H9 (cell line): ENCODE measurements around the gene ACTL8. TPM values are rescaled to one million over a fixed set of nuclear protein-coding genes. Genes with fewer than 3 reads are reported as not detected.

Experiments used
- DNase-seq: peaks from one replicate; pipeline ENCODE4 v3.0.0-alpha.2; 2017
- H2AFZ ChIP-seq: one replicate; pipeline ENCODE4 v1.6.1; 2013; ENCODE audit warnings: mild to moderate bottlenecking, low read length, control low read depth, moderate library complexity
- H2AK5ac ChIP-seq: 2 replicates; pipeline ENCODE4 v1.6.1; 2013; ENCODE audit warnings: low read length, control low read depth, mixed read lengths; ENCODE audit not compliant: insufficient read length
- H2BK120ac ChIP-seq: one replicate; pipeline ENCODE4 v1.6.1; 2013; ENCODE audit warnings: low read depth, mild to moderate bottlenecking, low read length, control low read depth, inconsistent platforms; ENCODE audit not compliant: poor library complexity, severe bottlenecking
- H2BK12ac ChIP-seq: 2 replicates; pipeline ENCODE4 v1.6.1; 2013; ENCODE audit warnings: low read length, control low read depth, mixed read lengths, low read depth; ENCODE audit not compliant: insufficient read length
- H2BK15ac ChIP-seq: 2 replicates; pipeline ENCODE4 v1.6.1; 2013; ENCODE audit warnings: low read depth, low read length, control low read depth
- H2BK20ac ChIP-seq: one replicate; pipeline ENCODE4 v1.6.1; 2013; ENCODE audit warnings: low read depth, mild to moderate bottlenecking, low read length, control low read depth, inconsistent platforms; ENCODE audit not compliant: poor library complexity, severe bottlenecking
- H2BK5ac ChIP-seq: 2 replicates; pipeline ENCODE4 v1.6.1; 2013; ENCODE audit warnings: low read length, control low read depth, mixed read lengths; ENCODE audit not compliant: insufficient read length
- H3K14ac ChIP-seq: 2 replicates; pipeline ENCODE4 v1.6.1; 2013; ENCODE audit warnings: low read length, control low read depth; ENCODE audit not compliant: insufficient read depth
- H3K18ac ChIP-seq: 2 replicates; pipeline ENCODE4 v1.6.1; 2013; ENCODE audit warnings: low read depth, mild to moderate bottlenecking, mixed read lengths, low read length, control low read depth; ENCODE audit not compliant: insufficient read length
- H3K23ac ChIP-seq: 2 replicates; pipeline ENCODE4 v1.6.1; 2013; ENCODE audit warnings: low read length, control low read depth, mixed read lengths, low read depth; ENCODE audit not compliant: insufficient read length
- H3K23me2 ChIP-seq: 2 replicates; pipeline ENCODE4 v1.6.1; 2013; ENCODE audit warnings: low read depth, mild to moderate bottlenecking, mixed read lengths, low read length, control low read depth; ENCODE audit not compliant: insufficient read length, poor library complexity, severe bottlenecking
- H3K27ac ChIP-seq: 2 replicates; pipeline ENCODE4 v1.5.1; 2013; ENCODE audit warnings: low read length, control low read depth, mixed read lengths, low read depth; ENCODE audit not compliant: insufficient read length
- H3K27me3 ChIP-seq: 2 replicates; pipeline ENCODE4 v1.6.1; 2013; ENCODE audit warnings: low read length, control low read depth, inconsistent platforms; ENCODE audit not compliant: insufficient read depth
- H3K4ac ChIP-seq: 2 replicates; pipeline ENCODE4 v1.6.1; 2013; ENCODE audit warnings: low read depth, mild to moderate bottlenecking, control low read depth, inconsistent platforms, low read length, moderate library complexity
- H3K4me1 ChIP-seq: 2 replicates; pipeline ENCODE4 v1.6.1; 2013; ENCODE audit warnings: low read length, control low read depth, inconsistent platforms; ENCODE audit not compliant: insufficient read depth
- H3K4me2 ChIP-seq: 2 replicates; pipeline ENCODE4 v1.6.1; 2013; ENCODE audit warnings: low read length, control low read depth, mixed read lengths; ENCODE audit not compliant: insufficient read length, insufficient read depth
- H3K56ac ChIP-seq: 2 replicates; pipeline ENCODE4 v1.6.1; 2013; ENCODE audit warnings: low read depth, mild to moderate bottlenecking, mixed read lengths, low read length, control low read depth; ENCODE audit not compliant: insufficient read length
- H3K79me1 ChIP-seq: 2 replicates; pipeline ENCODE4 v1.6.1; 2013; ENCODE audit warnings: low read depth, mild to moderate bottlenecking, moderate library complexity, low read length, control low read depth, inconsistent platforms; ENCODE audit not compliant: insufficient read depth, poor library complexity, severe bottlenecking
- H3K79me2 ChIP-seq: 2 replicates; pipeline ENCODE4 v1.6.1; 2013; ENCODE audit warnings: low read length, control low read depth, inconsistent platforms; ENCODE audit not compliant: insufficient read depth
- H3K9ac ChIP-seq: 2 replicates; pipeline ENCODE4 v1.6.1; 2013; ENCODE audit warnings: low read length, control low read depth, mixed read lengths; ENCODE audit not compliant: insufficient read length; ENCODE audit errors: extremely low read depth
- H3K9me3 ChIP-seq: one replicate; pipeline ENCODE4 v1.6.1; 2013; ENCODE audit warnings: low read depth, low read length, inconsistent platforms; ENCODE audit not compliant: control insufficient read depth
- H3T11ph ChIP-seq: one replicate; pipeline ENCODE4 v1.6.1; 2013; ENCODE audit warnings: mild to moderate bottlenecking, low read length, control low read depth, inconsistent platforms
- H4K20me1 ChIP-seq: one replicate; pipeline ENCODE4 v1.6.1; 2013; ENCODE audit not compliant: control insufficient read depth, insufficient read length, insufficient read depth
- H4K5ac ChIP-seq: 2 replicates; pipeline ENCODE4 v1.6.1; 2013; ENCODE audit warnings: low read depth, mild to moderate bottlenecking, mixed read lengths, low read length, control low read depth; ENCODE audit not compliant: insufficient read length
- H4K8ac ChIP-seq: replicated peaks from 2 replicates; pipeline ENCODE4 v1.6.1; 2013; ENCODE audit warnings: low read length, control low read depth, mixed read lengths, low read depth; ENCODE audit not compliant: insufficient read length
- H4K91ac ChIP-seq: 2 replicates; pipeline ENCODE4 v1.6.1; 2013; ENCODE audit warnings: low read depth, mild to moderate bottlenecking, moderate library complexity, mixed read lengths, low read length, control low read depth; ENCODE audit not compliant: insufficient read length
- H3K27ac Mint-ChIP-seq, 3 experiments: 2 replicates in 2 of 3; 3 replicates in 1 of 3; pipeline ENCODE4 v1.8.0; 2020 to 2021; ENCODE audit warnings: mixed read lengths in 3 of 3, mild to moderate bottlenecking in 1 of 3, moderate library complexity in 1 of 3
- H3K27me3 Mint-ChIP-seq: 2 replicates; pipeline ENCODE4 v1.8.0; 2021; ENCODE audit warnings: low read depth, mild to moderate bottlenecking, moderate library complexity, mixed read lengths
- H3K36me3 Mint-ChIP-seq, 3 experiments: 2 replicates in 2 of 3; 3 replicates in 1 of 3; pipeline ENCODE4 v1.8.0; 2020 to 2021; ENCODE audit warnings: low read depth in 3 of 3, mixed read lengths in 3 of 3; ENCODE audit not compliant: insufficient read depth in 1 of 3
- H3K4me1 Mint-ChIP-seq, 2 experiments: 2 replicates each; pipeline ENCODE4 v1.8.0; 2020; ENCODE audit warnings: mixed read lengths in 2 of 2
- H3K4me3 Mint-ChIP-seq, 2 experiments: 2 replicates in 1 of 2; 3 replicates in 1 of 2; pipeline ENCODE4 v1.8.0; 2020 to 2021; ENCODE audit warnings: mild to moderate bottlenecking in 2 of 2, mixed read lengths in 2 of 2, moderate library complexity in 1 of 2
- H3K9me3 Mint-ChIP-seq, 2 experiments: 2 replicates in 1 of 2; 3 replicates in 1 of 2; pipeline ENCODE4 v1.8.0; 2020; ENCODE audit warnings: mild to moderate bottlenecking in 2 of 2, mixed read lengths in 2 of 2, moderate library complexity in 1 of 2
- WGBS: extraction: QIAGEN DNeasy Blood & Tissue Kit; methylation state at CpG from one replicate; pipeline ENCODE4 v1.1.7; 2013; ENCODE audit warnings: missing lambda C conversion rate, low lambda C conversion rate, mixed read lengths; ENCODE audit not compliant: insufficient read length; ENCODE audit errors: extremely low coverage; 5-methylcytosine and 5-hydroxymethylcytosine counted together
- total RNA-seq: library from RNA; stranded (reverse); gene quantifications from 2 replicates; pipeline ENCODE4 v1.2.1, GENCODE V29; 2021
- TF ChIP-seq, protein P1 (sequence below): fragments of 200-600 bp; sonication (generic); conservative IDR thresholded peaks from 3 replicates; pipeline ENCODE4 v1.8.0; 2021; ENCODE audit warnings: antibody characterized with exemption, mild to moderate bottlenecking

ACTL8 gene
- total RNA-seq, 1 experiment from 2014 or later: not detected

DNA sequence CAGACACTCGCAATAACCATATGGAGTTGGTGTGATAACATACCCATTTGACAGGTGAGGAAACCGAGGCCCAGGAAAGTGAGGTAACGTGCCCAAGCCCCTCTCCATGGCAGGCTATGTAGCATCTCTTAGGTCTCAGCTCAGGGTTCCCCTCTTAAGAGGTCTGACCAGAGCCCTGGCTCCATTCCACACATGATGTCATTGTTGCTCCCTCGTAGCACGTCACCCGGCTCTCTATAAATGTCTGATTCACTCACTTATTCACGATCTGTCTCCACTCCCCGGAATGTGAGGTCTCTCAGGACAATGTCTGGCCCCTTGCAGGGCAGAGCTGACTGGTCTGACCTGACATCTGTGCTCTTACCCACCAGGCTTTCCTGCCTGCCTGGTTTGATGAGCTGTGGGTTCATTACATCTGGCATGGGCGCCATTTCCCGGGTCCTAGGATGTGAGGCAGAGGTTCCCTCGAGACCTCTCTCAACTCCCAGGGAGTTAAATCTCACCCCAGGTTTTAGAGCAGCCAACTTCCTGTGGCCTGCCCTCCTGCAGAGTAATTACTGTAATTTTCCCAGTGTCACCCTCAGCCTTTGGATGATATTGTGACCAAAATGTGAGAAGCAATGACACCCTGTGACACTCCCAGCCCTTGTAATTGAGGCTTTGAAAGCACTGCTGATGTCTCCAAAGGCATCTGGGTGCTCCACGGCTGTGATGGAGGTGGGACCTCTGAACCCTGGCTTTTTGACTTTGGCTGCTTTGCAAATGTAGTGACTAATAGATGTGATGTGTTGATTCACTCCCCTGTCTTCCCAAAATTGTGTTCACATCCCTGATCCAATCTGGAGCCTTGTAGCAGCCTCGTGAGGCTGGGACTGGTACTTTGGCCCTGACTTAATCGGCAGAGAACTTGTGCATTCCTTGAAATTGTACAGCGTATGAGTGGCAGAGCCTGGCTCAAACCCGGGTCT is 10.6 kb downstream of the ACTL8 start:
- H3K4me1 ChIP-seq: no peaks in the 10 kb centered on the region
- no peak overlapping the region for H4K5ac ChIP-seq
- Mint-ChIP-seq H3K9me3 (peaks cover 0 to 2% of the 10 kb centered on the region in 2 experiments; a peak in 3 of 5 replicates), H3K4me3 (no peak overlapping the region), H3K27me3 (peaks cover 9% of the 10 kb centered on the region), H3K27ac (no peak overlapping the region; a peak in 1 of 7 replicates), H3K36me3 (0 out of 7 replicates have a peak, but pooled peaks cover 0 to 1% (median 0%) of the 10 kb centered on the region in 3 experiments), H3K4me1 (peaks cover 11 to 17% of the 10 kb centered on the region in 2 experiments)
- H3K9me3 ChIP-seq: no peaks in the 10 kb centered on the region
- H3T11ph ChIP-seq: no peak overlapping the region
- H3K79me1 ChIP-seq: no peaks in the 10 kb centered on the region
- H3K9ac ChIP-seq: no peak overlapping the region
- H4K20me1 ChIP-seq: no peaks in the 10 kb centered on the region
- H2BK12ac ChIP-seq: no peak overlapping the region
- H2AK5ac ChIP-seq: no peak overlapping the region
- H2BK20ac ChIP-seq: no peak overlapping the region
- H3K4ac ChIP-seq: no peak overlapping the region
- no peaks in the 10 kb centered on the region for H3K23me2 ChIP-seq
- no CpG with 5 or more reads among the region's 16 CpGs for WGBS
- H3K18ac ChIP-seq: no peak overlapping the region
- TF ChIP-seq, protein P1, sequence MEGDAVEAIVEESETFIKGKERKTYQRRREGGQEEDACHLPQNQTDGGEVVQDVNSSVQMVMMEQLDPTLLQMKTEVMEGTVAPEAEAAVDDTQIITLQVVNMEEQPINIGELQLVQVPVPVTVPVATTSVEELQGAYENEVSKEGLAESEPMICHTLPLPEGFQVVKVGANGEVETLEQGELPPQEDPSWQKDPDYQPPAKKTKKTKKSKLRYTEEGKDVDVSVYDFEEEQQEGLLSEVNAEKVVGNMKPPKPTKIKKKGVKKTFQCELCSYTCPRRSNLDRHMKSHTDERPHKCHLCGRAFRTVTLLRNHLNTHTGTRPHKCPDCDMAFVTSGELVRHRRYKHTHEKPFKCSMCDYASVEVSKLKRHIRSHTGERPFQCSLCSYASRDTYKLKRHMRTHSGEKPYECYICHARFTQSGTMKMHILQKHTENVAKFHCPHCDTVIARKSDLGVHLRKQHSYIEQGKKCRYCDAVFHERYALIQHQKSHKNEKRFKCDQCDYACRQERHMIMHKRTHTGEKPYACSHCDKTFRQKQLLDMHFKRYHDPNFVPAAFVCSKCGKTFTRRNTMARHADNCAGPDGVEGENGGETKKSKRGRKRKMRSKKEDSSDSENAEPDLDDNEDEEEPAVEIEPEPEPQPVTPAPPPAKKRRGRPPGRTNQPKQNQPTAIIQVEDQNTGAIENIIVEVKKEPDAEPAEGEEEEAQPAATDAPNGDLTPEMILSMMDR: no peak
- no peak overlapping the region for H2BK5ac ChIP-seq
- no peak overlapping the region for H2BK15ac ChIP-seq
- no peak overlapping the region for H3K56ac ChIP-seq
- no peak overlapping the region for H3K23ac ChIP-seq
- no peak overlapping the region for H3K27ac ChIP-seq
- H2AFZ ChIP-seq: no peak overlapping the region
- no peaks in the 10 kb centered on the region for H3K27me3 ChIP-seq
- no peak overlapping the region for H2BK120ac ChIP-seq
- no peak overlapping the region for H4K91ac ChIP-seq
- H3K79me2 ChIP-seq: no peaks in the 10 kb centered on the region
- no peak overlapping the region for H3K4me2 ChIP-seq
- H3K14ac ChIP-seq: no peak overlapping the region
- no peak overlapping the region for H4K8ac ChIP-seq
- no peak for DNase-seq
